ENCODE data around the gene RGS10. TPM values are rescaled to one million over a fixed set of nuclear protein-coding genes. Genes with fewer than 3 reads are reported as not detected.

The RGS10 gene
- total RNA-seq, 4 donors from 2014 or later: 3.9 to 63.5 (median 13.2) TPM

GRCh38 chr10:119452396-119452795, 90.1 kb downstream of the RGS10 start:
- peaks cover 0 to 19% (median 0%) of the 10 kb centered on the region in 3 donors for H3K36me3 ChIP-seq
- no peak for TF ChIP-seq POLR2A (IDR thresholded peaks at IDR 0.05)
- DNase-seq: no peak
- no peaks in the 10 kb centered on the region for H3K4me1 ChIP-seq
- no peak overlapping the region for H3K4me3 ChIP-seq
- no peaks in the 10 kb centered on the region for H3K9me3 ChIP-seq
- H3K27me3 ChIP-seq: no peaks in the 10 kb centered on the region
- H3K27ac ChIP-seq: no peak overlapping the region

DNA sequence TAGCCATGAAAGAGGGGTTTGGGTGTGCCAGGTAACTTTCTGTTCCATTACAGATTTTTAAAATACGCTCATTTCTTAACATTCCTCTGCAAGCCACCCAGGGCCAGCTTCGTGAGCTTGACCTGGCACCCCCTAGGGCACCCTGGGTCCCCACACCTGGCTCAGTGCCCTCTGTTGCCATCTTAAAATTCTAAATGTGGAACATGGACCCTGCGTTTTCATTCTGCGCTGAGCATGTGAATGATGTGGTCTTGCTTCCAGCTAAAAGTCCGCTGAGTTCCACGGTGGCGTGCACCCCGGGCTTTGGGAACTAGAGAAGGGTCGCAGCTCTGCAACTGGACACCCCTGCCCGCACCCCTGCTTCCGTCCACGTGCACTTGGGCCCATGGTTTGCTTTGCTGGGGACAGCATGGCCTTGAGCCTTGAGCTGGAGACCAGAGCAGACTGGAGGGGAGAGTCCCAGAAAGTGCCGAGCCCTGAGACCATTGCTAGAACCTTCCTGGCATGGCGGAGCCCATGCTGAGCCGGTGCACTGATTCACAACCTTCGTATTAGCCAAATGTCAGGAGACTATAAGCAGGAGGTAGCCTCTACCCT, 91.1 kb downstream of the RGS10 start:
- no peak overlapping the region for H3K27ac ChIP-seq
- H3K27me3 ChIP-seq: no peaks in the 10 kb centered on the region
- no peak for DNase-seq
- TF ChIP-seq CTCF (IDR thresholded peaks at IDR 0.05) (no peak), POLR2A (IDR thresholded peaks at IDR 0.05) (no peak)
- no peaks in the 10 kb centered on the region for H3K4me1 ChIP-seq
- H3K4me3 ChIP-seq: no peak overlapping the region
- H3K9me3 ChIP-seq: no peaks in the 10 kb centered on the region
- peaks cover 0 to 25% (median 0%) of the 10 kb centered on the region in 3 donors for H3K36me3 ChIP-seq

GRCh38 chr10:119450606-119451299, 91.8 kb downstream of the RGS10 start:
- H3K4me3 ChIP-seq: no peak overlapping the region
- TF ChIP-seq POLR2A (IDR thresholded peaks at IDR 0.05) (no peak), CTCF (IDR thresholded peaks at IDR 0.05) (no peak)
- H3K4me1 ChIP-seq: no peaks in the 10 kb centered on the region
- no peak for DNase-seq
- H3K27me3 ChIP-seq: no peaks in the 10 kb centered on the region
- H3K27ac ChIP-seq: no peak overlapping the region
- H3K36me3 ChIP-seq: peaks cover 0 to 28% (median 0%) of the 10 kb centered on the region in 3 donors
- H3K9me3 ChIP-seq: no peaks in the 10 kb centered on the region

Other genes starting within 250 kb of the RGS10 start
- gene TIAL1, start 54.2 kb upstream of the RGS10 start, total RNA-seq: 100 to 1,000 TPM in 1 of 4 donors, 10 to 100 TPM in 3; 58.4 to 103 (median 79.7) TPM
- gene BAG3, start 108.7 kb upstream of the RGS10 start, total RNA-seq: 10 to 100 TPM; 14.9 to 26.4 (median 19.8) TPM
- 10 to 100 TPM in 2 of 4 donors, 1 to 10 TPM in 2; 6.5 to 37.1 (median 10.2) TPM for gene INPP5F, start 183.3 kb upstream of the RGS10 start, total RNA-seq